GM19452 (cell line): ENCODE measurements around the gene HS6ST1.

ENCODE experiments used
- ATAC-seq: cut with Tn5 transposase; IDR thresholded peaks from one replicate; pipeline ENCODE4 v1.9.1; 2021; ENCODE audit not compliant: unreplicated experiment

The HS6ST1 gene

GRCh38 chr2:128311216-128311754 lies 7.4 kb downstream of the HS6ST1 start:
- ATAC-seq = no peak

DNA sequence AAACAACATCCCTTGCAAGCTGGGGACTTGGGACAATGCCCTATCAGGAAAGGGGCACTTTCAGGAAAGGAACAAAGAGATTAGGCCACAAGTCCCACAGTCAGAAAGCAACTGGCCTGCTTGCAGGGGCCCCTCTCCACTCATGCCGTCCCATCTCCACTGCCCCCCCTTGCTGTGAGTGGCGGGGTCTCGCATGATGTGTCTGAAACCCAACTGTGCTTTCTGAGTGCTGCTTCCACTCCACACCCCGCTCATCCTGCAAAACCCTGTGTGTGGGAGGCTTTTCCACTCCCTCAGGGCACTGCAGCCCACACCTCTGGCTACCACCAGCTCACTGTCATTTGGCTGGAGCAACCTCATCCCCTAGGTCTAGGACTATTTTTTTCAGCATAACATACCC lies 7.9 kb downstream of the HS6ST1 start:
- ATAC-seq = no peak

- ATAC-seq = no peak
Observed at GRCh38 chr2:128310094-128310716, 8.5 kb downstream of the HS6ST1 start.

- no peak for ATAC-seq
Observed at GRCh38 chr2:128309280-128310093, 9.2 kb downstream of the HS6ST1 start.

DNA sequence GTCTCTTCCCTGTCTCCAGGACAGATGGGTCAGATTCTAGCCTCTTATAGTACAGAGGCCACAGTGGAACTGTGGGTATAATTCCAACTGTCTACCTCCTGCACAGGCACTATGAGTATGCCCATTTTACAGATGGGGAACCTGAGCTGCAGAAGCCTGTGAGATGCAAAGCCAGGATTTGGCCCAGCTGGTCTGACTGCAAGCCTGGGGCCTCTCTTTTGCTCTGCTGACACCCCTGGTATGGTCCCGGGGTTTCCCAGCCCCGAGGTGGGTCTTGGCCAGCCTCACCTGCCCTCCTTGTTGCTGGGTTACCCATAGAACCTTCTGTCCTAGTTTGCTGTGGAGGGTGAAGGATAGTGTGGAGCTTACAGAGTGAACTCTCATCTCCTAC lies 9.8 kb downstream of the HS6ST1 start:
- no peak for ATAC-seq

- no peak for ATAC-seq
Observed at GRCh38 chr2:128308284-128308731, 10.4 kb downstream of the HS6ST1 start.

- no peak for ATAC-seq
Observed at GRCh38 chr2:128307595-128307994, 11.1 kb downstream of the HS6ST1 start.

- no peak for ATAC-seq
Observed at GRCh38 chr2:128306931-128307460, 11.7 kb downstream of the HS6ST1 start.

DNA sequence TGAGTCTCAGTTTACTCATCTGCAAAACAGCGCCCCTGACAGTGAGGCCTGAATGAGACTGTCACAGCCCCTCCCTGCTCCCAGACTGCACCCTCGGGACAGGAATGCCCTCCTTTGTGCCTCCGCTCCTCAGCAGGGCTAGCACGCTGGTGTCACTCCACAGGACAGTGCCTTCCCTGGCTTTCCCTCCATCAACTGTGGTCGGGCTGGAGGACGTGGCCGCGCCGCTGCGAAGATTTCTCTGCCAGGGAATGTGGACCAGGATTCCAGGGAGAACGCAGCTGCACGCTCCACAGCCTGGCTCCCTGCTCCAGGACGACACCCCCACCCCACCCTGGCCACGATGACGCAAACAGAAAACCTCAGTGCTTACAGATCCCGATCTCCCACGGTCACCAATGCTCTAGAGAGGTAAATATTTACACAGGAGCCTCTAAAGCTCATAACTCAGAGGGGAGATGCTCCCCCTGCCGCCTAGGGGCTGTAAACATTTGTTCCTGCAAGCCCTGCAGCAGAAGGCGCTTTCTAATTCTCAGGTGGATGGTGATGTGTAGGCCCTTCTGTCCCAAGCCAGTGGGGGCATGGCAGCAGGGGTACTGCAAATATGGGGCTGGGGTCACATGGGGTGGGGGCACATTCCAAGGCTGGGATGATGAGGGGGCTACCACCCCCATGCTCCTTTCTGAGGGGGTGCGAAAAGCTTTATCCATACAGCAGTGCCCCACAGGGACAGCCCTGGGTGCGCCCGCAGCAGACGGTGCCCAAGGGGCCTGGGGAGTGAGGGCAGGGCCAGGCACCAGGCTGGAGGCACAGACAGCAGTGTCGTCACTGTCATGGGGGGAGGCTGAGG lies 12.4 kb downstream of the HS6ST1 start:
- ATAC-seq = no peak

- ATAC-seq = peak; percentile 57
Observed at GRCh38 chr2:128305555-128306080, 13.1 kb downstream of the HS6ST1 start.

- no peak for ATAC-seq
Observed at GRCh38 chr2:128304715-128305554, 13.7 kb downstream of the HS6ST1 start.

GRCh38 chr2:128304330-128304714 lies 14.3 kb downstream of the HS6ST1 start:
- no peak for ATAC-seq

DNA sequence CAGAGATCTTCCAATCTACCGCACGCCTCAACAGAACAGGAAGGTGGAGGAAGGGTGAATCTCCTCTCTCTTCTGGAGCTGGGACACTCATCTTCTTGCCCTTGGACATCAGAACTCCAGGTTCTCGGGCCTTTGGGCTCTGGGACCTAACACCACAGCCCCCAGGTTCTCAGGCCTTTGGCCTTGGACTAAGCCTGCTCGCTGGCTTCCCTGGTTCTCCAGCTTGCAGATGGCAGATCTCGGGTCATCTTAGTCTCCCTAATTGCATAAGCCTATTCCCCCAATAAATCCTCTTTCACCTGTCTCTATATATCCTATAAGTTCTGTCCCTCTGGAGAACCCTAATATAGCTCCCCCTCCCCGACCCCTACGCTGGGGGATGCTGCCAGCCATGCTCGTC lies 14.8 kb downstream of the HS6ST1 start:
- no peak for ATAC-seq

DNA sequence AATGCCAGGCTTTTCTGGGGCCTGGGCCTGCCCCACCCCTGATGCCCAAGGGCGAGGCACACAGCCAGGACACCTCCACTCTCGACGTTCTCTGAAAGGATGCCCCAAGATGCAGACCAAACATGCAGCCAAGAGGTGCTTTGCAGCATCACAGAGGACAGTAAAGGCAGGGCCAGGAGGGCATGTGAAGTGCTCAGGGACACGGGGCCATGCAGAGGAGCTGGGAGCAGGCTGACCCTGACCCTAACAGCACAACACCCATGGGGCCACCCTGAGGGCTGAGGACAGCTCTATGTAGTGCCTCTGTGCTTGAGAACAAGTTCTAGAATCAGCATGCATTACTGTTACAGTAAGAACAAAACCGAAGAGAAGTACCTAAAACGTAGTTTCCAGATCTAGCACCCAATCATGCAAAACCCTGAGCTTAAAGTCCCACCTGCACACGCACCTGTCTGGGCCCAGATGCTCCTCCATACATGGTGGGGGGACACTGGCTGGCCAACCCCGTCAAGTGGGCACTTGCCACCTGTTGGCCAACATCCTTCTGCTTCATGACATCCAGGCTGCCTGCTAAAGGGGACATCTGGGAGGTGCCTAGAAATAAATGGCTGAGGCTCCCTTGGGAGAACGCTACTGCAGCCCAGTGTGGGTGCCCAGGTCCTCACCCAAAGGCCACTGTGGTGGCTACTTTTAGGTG lies 15.4 kb downstream of the HS6ST1 start:
- ATAC-seq = no peak

DNA sequence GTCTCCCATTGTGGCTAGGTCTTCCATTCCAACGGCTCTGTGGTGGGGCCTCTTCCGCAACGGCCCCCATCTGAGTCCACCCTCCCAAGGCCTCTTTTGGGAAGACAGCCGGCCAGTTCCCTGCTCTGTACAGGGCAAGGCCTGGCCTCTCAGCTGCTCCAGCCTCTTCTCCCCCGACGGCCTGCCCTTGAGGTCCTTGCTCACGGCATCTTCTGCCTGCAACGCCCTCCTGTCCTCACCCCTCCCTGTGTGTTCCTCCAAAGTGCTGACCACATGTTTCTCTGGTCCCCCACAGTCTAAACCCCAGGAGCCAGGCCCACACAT lies 16.0 kb downstream of the HS6ST1 start:
- no peak for ATAC-seq

DNA sequence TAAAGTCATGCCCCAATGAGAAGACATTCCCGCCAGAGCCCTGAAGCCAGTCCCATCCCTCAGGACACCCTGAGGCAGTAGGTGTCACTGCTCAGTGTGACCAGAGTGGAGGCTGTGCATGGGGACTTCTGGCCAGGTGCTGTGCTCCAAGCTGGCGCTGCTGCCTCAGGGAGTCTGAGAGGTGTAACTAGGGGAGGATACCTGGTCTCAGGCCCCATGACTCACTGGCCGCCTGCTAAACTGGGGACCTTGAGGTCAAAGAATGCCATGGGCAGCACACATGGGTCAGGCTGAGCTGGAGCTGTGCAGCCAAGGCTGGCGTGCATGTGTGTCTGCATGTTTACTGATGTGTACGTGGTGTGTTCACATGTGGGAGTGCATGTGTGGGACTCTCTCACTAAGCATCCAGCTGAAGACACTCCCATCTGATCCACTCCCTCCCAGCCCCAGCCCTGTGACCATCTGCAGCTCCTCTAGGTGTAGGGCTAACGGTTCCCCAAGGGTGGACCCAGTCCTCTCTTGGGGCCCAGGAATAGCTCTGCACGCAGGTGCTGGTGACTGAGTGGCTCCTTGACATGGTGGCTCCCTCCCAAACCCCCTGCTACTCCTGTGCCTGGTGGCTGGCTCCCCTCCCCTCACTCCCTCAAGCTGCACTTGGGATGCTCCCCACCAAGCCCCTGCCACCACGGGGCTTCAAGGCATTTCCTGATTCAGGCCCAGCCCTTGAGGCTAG lies 16.5 kb downstream of the HS6ST1 start:
- ATAC-seq = no peak

DNA sequence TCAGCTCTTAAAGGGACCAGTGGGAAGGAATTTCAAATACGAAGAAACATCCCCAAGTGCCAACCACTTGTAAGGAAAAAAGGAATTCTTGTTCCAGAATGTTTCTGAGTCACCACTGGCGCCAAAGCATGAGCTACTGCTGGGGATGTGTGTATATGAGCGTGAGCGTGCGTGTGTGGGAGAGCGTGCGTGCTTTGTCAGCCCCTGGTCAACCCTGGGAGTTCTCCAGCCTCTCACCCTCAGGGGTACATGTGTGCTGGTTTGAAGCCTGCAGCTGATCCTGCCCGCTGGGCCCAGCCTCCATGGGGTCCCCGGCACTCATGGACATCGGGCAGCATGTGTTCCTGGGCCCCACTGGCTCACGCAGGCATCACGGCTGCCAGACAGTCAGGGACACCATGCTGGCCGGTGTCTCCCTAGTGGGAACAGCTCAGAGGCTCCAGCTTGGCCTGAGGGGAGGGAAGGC lies 17.1 kb downstream of the HS6ST1 start:
- ATAC-seq = no peak

- ATAC-seq = no peak
Observed at GRCh38 chr2:128301021-128301420, 17.6 kb downstream of the HS6ST1 start.
